HG02884 (cell line): ENCODE measurements around the gene G6PD.

ENCODE experiments used
- ATAC-seq: cut with Tn5 transposase; IDR thresholded peaks from one replicate; pipeline ENCODE4 v1.9.1; 2021; ENCODE audit warnings: mild to moderate bottlenecking, moderate library complexity; ENCODE audit not compliant: unreplicated experiment

The G6PD gene

DNA sequence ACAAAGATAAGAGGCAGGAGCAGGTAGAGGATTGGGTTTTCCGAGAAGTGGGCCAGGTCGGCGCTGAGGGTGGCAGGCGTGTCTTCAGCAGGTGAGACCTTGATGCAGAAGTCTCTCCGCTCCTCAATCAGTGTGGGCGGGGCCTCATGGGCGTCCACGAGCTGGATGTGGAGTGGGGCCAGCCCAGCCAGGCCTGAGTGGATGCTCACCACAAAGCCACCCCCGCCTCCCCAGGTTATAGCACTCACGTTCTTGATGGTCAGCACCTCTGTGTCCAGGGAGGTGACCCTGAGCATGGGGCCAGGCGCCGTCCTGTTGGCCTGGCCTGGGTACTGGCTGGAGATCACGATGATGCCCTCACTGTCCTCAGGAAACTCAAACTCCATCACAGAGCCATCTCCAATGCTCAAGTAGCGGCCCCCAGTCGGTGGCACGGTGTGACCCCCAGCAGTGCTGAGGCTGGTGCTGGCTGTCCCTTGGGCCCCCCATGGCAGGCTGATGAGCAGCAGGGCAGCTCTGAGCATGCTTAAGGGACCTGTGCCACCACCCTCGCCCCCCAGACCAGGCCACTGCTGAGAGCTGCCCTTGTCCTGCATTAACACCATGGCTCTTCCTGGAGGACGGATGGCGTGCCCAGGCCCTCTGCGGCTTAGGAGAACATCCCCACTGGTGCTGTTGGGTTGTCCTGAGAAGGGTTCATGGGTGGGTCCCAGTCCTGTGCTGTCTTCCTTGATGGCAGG, 58.1 kb downstream of the G6PD start:
- no peak for ATAC-seq

DNA sequence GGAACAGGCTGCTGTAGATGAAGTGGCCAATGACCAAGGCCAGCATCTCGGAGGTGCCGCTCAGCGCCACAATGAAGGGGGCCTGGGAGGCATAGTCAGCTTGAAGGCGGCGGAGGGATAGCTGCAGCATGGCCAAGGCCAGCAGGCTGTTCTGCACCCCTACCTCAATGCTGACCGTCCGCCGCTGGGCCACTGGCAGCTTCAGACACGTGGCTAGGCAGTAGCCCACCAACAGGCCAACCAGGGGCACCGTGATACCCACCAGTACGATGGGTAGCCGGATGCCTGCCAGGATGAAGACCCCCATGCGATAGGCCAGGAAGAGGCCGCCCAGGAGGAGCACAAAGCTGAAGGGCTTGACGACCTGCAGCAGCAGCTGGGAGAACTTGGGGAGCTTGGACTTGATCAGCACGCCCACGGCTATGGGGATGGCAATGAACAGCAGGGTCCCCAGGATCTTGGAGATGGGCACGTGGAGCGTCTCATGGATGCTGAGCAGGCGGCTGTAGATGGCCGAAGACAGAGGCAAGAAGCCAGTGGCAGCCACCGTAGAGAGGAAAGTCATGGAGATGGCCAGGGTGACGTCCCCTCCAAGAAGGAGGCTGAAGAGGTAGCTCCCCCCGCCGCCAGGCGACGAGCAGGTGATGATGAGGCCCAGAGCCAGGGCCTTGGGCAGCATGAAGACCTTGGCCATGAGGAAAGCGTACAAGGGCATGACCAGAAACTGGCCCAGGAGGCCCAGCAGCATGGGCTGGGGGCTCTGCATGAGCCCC, 58.9 kb downstream of the G6PD start:
- no peak for ATAC-seq

DNA sequence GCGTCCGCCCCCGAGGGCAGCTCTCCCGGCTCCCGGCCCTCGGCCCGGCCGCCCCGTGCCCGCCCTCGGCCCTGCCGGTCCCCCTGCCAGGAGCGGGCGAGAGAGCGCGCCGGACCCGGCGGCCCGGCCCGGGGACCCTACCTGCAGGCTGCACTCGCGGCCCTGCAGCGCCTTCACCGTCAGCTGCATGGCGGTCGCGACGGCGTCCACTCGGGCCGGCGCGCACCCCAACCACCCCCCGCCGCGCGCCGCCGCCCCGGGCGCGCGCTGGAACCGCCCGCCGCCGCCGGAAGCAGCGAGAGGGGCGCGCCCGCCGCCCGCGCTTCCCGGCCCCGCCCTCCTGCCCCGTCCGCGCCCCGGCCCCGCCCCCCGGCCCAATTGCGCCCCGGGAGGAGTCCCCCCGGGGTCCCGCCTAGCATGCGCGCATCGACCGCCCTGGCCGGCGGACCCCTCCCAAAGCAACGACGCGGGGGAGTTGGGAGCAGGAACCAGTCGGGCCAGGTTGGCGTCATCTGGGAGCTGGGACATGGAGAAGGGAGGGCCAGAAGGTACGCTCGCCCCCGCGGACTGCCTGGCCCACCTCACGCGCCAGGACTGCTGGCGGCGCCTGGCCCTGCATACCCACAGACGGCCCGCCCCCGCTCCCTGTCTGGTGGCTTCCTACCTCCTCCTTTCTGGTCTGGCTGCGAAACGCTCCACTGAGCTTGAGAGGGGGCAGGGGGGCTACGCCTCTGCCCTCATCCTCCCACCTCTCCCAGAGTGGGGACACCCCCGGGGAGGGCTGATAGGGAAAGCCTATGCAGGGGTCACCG, 60.0 kb downstream of the G6PD start, which contains the start of gene UBL4A:
TSS of gene UBL4A (minus strand) at position 220 of the 812 bp plus-strand sequence. CDS start at position 189, 31 bp downstream.
- no peak for ATAC-seq

DNA sequence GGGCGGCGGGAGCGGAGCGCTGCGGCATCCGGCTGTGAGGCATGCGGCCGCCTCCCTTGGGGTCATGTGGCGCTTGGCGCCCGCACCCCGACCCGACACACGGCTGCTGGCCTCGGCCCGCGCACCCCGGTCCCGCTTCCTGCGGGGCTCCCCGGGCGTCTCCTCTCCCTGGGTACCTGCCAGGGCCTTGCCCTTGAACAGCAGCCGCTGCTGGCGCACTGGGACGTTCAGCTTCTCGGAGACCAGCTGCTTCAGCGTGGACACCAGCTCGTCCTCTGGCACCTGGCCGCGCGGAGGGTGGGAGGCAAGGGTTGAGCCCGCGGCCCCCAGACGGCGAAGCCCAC, 60.6 kb downstream of the G6PD start:
- no peak for ATAC-seq

DNA sequence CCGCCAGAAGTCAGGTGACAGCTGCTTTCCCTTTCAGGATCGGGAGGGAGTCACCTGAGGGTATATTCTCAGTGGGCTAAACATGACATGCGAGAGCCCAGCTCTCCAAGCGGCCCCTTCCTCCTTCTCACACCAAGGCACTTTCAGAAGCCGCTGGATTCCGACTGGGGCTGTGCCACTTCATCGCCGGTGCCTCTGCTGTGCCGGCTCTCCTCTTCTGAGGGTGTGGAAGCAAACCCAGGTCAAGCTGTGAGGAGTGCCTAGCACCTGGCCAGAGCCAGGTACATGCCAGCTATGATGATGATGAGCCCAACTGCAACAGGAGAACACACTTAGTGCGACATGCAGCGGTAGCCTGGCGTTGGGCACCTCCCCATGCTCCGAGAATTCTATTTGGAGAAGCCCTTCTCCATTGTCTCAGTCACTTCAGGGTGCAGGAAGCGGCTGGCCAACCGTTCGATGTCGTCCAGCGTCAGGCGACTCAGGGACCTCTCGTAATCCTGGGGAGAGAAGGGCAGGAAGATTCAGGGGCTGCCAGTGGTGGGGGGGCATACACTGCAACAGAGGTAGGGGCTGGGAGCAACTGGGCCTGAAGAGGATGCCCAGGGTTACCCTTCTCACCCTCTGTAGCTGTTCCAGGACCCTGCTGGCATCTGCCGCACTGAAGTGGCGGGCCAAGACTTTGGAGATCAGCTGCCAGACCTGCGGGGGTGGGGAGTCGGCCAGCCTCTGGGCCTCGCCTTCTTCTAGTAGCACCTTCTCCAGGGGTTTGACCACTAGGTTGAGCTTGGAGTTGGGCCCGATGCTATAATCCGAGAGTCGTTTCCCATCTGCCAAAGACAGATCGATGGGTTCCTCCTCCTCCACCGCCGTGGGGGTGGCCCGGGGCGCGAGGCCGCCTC, 61.2 kb downstream of the G6PD start:
- ATAC-seq = no peak

DNA sequence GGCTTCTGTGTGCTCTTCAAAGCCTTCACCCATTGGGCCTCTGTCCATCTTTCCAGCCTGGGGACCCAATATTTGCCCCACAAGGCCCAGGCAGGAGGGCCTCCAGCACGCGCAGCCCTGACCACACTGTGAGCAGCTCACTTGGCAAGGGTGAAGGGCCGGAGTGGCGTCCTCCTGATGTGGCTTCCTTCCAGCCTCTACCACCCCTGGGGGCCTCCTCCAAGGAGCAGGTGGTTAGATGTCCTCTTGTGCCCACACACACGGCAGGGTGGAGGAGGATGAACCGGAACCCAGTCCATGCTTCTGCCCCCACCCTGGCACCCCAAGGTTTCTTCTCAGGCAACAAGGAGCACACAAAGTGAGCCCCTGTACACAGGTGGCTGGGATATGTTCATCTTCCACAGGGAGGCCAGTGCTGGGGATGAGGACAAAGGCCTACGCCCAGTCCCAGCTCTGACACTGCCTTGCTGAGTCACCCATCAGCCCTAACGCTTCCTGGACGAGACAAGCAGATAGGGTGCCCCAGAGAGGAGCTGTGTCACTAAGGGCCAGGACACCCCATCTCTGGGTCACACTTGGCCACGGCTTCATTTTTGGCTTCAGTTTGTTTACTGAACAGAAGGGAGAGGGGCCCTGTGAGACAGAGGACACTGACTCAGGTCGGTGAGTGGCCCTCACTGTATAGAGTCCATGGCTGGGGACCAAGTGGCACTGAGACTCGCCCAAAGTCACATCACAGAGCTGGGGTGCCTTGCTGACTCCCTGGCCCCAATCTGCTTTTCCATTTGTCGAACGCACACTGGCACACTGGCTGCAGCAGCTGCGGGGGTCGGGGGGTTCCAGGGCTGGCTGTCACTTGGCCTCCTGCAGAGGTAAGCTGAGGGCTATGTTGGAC, 62.1 kb downstream of the G6PD start:
- ATAC-seq = no peak

DNA sequence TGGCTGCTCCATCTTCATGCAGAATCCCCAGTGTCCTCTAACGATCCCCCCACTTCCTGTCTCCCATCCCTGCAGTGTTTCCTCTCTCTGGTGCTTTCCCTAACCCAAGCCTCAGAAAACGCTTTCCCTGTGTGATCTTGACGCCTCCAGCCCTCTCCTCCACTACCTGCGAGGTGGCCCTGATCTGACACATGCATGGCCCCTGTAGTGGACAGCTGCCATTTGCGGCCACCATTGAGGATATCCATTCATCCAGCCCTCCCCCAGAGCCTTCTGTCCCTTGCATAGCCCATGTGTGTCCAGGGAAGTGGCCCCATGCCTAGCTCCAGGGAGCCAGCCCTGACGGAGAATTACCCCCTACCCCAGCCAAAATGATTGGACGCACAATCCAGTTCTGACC, 63.3 kb downstream of the G6PD start:
- no peak for ATAC-seq

DNA sequence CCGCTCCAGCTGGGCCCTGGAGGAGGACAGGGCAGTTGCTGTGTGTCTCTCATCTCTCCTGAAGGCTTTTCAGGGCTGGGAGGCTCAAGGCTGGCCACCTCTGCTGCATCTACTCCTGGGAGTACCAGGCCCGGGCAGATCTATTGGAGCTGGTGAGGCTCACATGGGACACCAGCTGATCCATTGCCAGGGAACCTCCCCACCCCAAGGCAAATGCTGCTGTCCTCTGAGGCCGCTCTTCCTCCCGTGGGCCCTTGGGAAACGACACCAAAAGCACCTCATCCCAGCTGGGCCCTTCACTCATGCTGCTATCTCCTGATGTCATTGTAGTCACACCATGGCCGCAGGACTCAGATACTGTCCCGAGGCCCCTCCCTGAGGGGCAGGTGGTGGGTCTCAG, 63.9 kb downstream of the G6PD start:
- ATAC-seq = no peak

DNA sequence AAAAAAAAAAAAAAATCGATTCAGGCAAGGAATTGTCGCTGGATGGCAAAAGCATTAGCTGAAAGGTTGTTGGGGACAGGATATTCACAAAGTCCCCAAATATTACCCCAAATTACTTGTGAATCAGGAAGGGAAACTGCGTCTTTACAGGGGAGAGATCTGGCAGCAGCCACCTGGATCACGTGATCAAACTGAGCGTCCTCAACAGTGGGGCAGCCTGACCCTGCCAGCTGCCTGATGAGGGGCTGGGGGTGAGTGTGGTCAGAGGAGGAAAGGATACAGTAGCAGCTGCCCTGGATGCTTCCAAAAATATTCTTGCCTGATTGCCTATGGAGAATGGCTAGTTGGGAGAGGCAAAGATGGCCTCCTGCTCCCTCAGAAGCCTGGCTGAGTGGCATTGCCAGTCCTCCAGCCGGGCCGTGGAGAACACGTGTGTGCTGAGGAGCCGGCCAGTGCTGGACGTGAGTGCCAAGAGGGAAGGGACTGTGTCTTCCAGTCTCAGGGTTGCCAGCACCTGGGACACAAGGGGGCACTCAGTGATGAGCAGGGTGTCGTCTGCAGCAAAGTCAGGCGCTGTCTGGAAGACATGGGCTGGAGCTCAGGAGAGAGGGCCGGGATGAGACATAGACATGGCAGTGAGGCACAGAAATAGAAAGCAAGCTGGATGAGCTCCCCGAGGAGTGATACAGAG, 64.6 kb downstream of the G6PD start:
- no peak for ATAC-seq
